Measurements from ENCODE around the gene VWA5B2.
A peak's percentile ranks its signal among the peaks of the same experiment; 100 is the strongest.
"Not testable (repeated sequence)": the region's sequence is repeated elsewhere in the genome, so short reads cannot be mapped to it uniquely, and the experiment has no call there.

The VWA5B2 gene

GRCh38 chr3:184248454-184249411, 19.3 kb downstream of the VWA5B2 start, which contains the start of gene ALG3:
TSS of gene ALG3 (minus strand) at chr3:184248962. CDS start at chr3:184248940, 22 bp downstream.
- DNase-seq, result no peak

GRCh38 chr3:184249412-184250166, 20.2 kb downstream of the VWA5B2 start, which contains the start of gene EEF1AKMT4:
TSS of gene EEF1AKMT4 (plus strand) at chr3:184249672. CDS start at chr3:184249695, 23 bp downstream.
- DNase-seq, result peak; percentile 91

- peak; percentile 81 for DNase-seq
These were observed 20.9 kb downstream of the VWA5B2 start for GRCh38 chr3:184250167-184250828.

- no peak for DNase-seq
These were observed 26.1 kb downstream of the VWA5B2 start for GRCh38 chr3:184255291-184256039.

- DNase-seq, result no peak
These were observed 27.9 kb downstream of the VWA5B2 start for GRCh38 chr3:184257083-184257915.

- no peak for DNase-seq
These were observed 29.5 kb downstream of the VWA5B2 start for GRCh38 chr3:184258926-184259325.

- no peak for DNase-seq
These were observed 30.1 kb downstream of the VWA5B2 start for GRCh38 chr3:184259396-184259877.

GRCh38 chr3:184259878-184260723, 30.7 kb downstream of the VWA5B2 start:
- DNase-seq, result no peak

- DNase-seq, result no peak
These were observed 31.4 kb downstream of the VWA5B2 start for GRCh38 chr3:184260724-184261269.

- peak; percentile 76 for DNase-seq
These were observed 32.0 kb downstream of the VWA5B2 start, which contains the start of gene CAMK2N2 for GRCh38 chr3:184261270-184261853. TSS of gene CAMK2N2 (minus strand) at chr3:184261553. CDS start at chr3:184261285, 268 bp downstream.

- peak; percentile 62 for DNase-seq
These were observed 32.7 kb downstream of the VWA5B2 start for GRCh38 chr3:184261854-184262763.

- DNase-seq, result no peak
These were observed 33.4 kb downstream of the VWA5B2 start for GRCh38 chr3:184262764-184263179.

GRCh38 chr3:184267249-184267648, 37.9 kb downstream of the VWA5B2 start:
- DNase-seq, result not testable (repeated sequence)

GRCh38 chr3:184272269-184272668, 42.9 kb downstream of the VWA5B2 start:
- DNase-seq, result no peak

GRCh38 chr3:184275381-184275701, 46.0 kb downstream of the VWA5B2 start:
- DNase-seq, result no peak

GRCh38 chr3:184275961-184276910, 46.9 kb downstream of the VWA5B2 start, which contains the start of gene ECE2:
TSS of gene ECE2 (plus strand) at chr3:184276022. CDS start at chr3:184276154, 132 bp downstream.
- no peak for DNase-seq

GRCh38 chr3:184277366-184277765, 48.0 kb downstream of the VWA5B2 start:
- DNase-seq, result no peak
